GM10266 (cell line): ENCODE measurements around the gene GCLC.
"Not testable (repeated sequence)": the region's sequence is repeated elsewhere in the genome, so short reads cannot be mapped to it uniquely, and the experiment has no call there.

ENCODE experiments used
- DNase-seq: peaks from one replicate; pipeline ENCODE4 v3.0.0; 2012; ENCODE audit errors: extremely low spot score
- CTCF ChIP-seq: IDR thresholded peaks from 2 replicates; pipeline ENCODE4 v1.5.1; 2012; ENCODE audit warnings: mild to moderate bottlenecking, low read depth; ENCODE audit not compliant: control insufficient read depth, insufficient read depth; ENCODE audit errors: missing control alignments

GCLC gene

DNA sequence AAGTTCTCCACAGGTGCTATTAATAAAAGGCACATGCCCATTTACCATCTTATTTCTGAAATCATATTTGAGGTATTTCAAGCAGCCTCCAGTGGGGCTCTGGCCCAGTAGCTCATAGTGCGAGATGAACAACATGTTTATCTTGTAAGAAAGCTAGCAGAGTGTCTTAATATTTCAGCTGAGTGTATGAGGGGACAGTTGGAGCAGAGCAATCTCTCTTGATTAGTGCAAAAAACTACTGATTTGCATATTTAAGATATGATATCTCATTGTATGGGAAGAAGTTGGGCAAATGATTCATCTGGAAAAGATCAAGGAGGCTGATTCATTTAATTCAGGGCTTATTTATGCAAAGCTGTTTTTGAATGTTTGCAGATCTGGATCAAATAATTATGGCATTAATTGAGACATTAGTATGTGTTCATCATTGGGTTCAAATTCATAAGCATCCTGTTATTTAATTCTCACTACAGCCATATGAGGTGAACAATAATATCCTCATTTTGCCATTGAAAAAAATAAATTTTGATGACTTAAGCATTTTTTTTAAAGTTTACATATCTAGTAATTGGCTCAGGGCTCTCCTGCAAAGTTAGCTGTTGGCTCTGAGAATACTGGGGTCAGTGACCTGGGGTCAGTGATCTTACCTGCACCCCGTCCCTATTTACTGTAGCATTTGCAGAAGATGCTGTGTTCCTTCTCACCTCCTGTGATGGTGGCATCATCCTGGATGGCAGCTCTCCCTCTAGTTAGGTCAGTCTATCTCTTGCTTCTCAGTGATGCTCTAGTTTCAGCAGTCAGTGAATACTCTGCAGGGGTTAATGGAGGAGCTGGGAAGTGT lies 24.1 kb upstream of the GCLC start:
- TF ChIP-seq CTCF, result no peak
- DNase-seq, result no peak

DNA sequence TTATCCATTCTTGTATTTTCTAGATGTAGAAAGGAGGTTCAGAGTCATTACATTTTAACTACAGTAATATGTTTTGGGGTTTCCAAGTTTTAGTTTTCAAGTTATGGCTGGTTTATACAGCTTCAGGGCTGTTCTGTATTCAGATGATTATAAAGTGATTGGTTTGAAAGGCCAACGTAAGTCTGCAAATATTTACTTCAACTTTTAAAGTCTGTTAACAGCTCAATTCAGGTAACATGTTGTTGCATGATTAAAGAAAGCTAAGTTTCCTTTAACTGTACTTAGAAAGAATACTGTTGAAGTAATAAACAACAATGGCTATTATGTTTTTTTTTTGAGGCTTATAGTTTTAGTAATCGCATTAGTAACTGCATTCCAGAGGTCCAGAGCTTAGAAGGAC lies 22.8 kb upstream of the GCLC start:
- TF ChIP-seq CTCF, result no peak
- DNase-seq, result no peak

DNA sequence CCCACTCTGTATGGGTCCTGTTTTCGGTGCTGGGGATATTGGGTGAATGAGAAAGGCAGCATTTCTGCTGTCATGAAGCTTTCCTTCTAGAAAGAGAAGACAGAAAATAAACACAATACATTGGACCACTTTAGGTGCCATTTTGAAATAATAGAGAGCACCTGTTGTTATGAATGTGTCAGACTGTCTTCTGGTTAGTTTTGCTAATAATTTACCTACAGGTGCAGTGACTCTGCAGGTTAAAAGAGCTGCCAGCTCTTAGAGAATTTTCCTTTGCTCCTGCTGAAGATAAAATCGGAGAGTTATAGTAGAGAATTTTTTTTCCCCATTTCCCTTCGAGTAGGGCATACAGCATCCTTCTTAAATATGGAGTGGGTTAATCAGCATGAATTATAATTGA lies 21.9 kb upstream of the GCLC start:
- DNase-seq, result no peak
- no peak for TF ChIP-seq CTCF

- DNase-seq, result no peak
- no peak for TF ChIP-seq CTCF
Measured at GRCh38 chr6:53565886-53566285, 21.0 kb upstream of the GCLC start.

GRCh38 chr6:53564401-53565065 lies 19.6 kb upstream of the GCLC start:
- no peak for DNase-seq
- TF ChIP-seq CTCF, result no peak

- no peak for DNase-seq
- TF ChIP-seq CTCF, result no peak
Measured at GRCh38 chr6:53556986-53557715, 12.2 kb upstream of the GCLC start.

DNA sequence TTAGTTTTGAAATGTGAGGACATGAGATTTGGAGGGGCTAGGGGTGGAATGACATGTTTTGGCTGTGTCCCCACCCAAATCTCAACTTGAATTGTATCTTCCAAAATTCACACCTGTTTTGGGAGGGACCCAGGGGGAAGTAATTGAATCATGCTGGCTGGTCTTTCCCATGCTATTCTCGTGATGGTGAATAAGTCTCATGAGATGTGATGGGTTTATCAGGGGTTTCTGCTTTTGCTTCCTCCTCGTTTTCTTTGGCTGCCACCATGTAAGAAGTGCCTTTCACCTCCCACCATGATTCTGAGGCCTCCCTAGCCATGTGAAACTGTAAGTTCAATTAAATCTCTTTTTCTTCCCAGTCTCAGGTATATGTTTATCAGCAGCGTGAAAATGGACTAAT lies 8.7 kb upstream of the GCLC start:
- DNase-seq, result not testable (repeated sequence)

GRCh38 chr6:53551681-53552080 lies 6.8 kb upstream of the GCLC start:
- DNase-seq, result not testable (repeated sequence)
